GM21717 (cell line): ENCODE measurements around the gene DLGAP1.

Experiments
- ATAC-seq: cut with Tn5 transposase; IDR thresholded peaks from one replicate; pipeline ENCODE4 v1.9.1; 2021; ENCODE audit warnings: mild to moderate bottlenecking, moderate library complexity; ENCODE audit not compliant: unreplicated experiment

Gene DLGAP1

GRCh38 chr18:3836483-3837335, 618.4 kb downstream of the DLGAP1 start:
- ATAC-seq = no peak

GRCh38 chr18:3832025-3832638, 623.0 kb downstream of the DLGAP1 start:
- no peak for ATAC-seq

GRCh38 chr18:3830604-3831003, 624.5 kb downstream of the DLGAP1 start:
- no peak for ATAC-seq

GRCh38 chr18:3827236-3827845, 627.8 kb downstream of the DLGAP1 start:
- no peak for ATAC-seq

- no peak for ATAC-seq
These were observed 629.1 kb downstream of the DLGAP1 start for GRCh38 chr18:3826021-3826420.

GRCh38 chr18:3824101-3824500, 631.0 kb downstream of the DLGAP1 start:
- ATAC-seq = no peak

- ATAC-seq = no peak
These were observed 632.0 kb downstream of the DLGAP1 start for GRCh38 chr18:3823073-3823472.

- no peak for ATAC-seq
These were observed 633.6 kb downstream of the DLGAP1 start for GRCh38 chr18:3821524-3821923.

GRCh38 chr18:3819961-3820360, 635.1 kb downstream of the DLGAP1 start:
- ATAC-seq = no peak

- ATAC-seq = no peak
These were observed 638.3 kb downstream of the DLGAP1 start for GRCh38 chr18:3816610-3817363.

- ATAC-seq = no peak
These were observed 639.1 kb downstream of the DLGAP1 start for GRCh38 chr18:3815991-3816390.

GRCh38 chr18:3814816-3815215, 640.3 kb downstream of the DLGAP1 start:
- no peak for ATAC-seq

- no peak for ATAC-seq
These were observed 644.8 kb downstream of the DLGAP1 start for GRCh38 chr18:3810296-3810695.

- no peak for ATAC-seq
These were observed 645.9 kb downstream of the DLGAP1 start for GRCh38 chr18:3808985-3809780.

- no peak for ATAC-seq
These were observed 648.5 kb downstream of the DLGAP1 start for GRCh38 chr18:3806656-3807055.

- no peak for ATAC-seq
These were observed 650.8 kb downstream of the DLGAP1 start for GRCh38 chr18:3804336-3804735.

- no peak for ATAC-seq
These were observed 651.8 kb downstream of the DLGAP1 start for GRCh38 chr18:3803350-3803749.

- ATAC-seq = no peak
These were observed 655.6 kb downstream of the DLGAP1 start for GRCh38 chr18:3799515-3799914.

GRCh38 chr18:3798032-3798431, 657.1 kb downstream of the DLGAP1 start:
- ATAC-seq = no peak

GRCh38 chr18:3796434-3796833, 658.7 kb downstream of the DLGAP1 start:
- ATAC-seq = no peak
